Endothelial cell of umbilical vein (primary cell): ENCODE measurements around the gene PSMD14. TPM values are rescaled to one million over a fixed set of nuclear protein-coding genes. Genes with fewer than 3 reads are reported as not detected.

Experiments
- BruUV-seq: library from RNA; stranded (reverse); fragments of 400-500 nt; replicated peaks from 2 replicates; lab custom pipeline; 2021; lab: Mats Ljungman, UMichigan
- CTCF ChIA-PET: fragments of 300-600, 350-600 bp; sonication (Branson Sonifier 250); formaldehyde crosslinking; loops from one replicate; lab custom pipeline; 2021; ENCODE audit warnings: antibody characterized with exemption, inconsistent platforms; lab: Charles Lee
- POLR2A ChIA-PET: fragments of 300-600, 350-600 bp; sonication (Branson Sonifier 250); formaldehyde crosslinking; loops from one replicate; lab custom pipeline; 2021; ENCODE audit warnings: antibody characterized with exemption, inconsistent platforms; lab: Charles Lee
- DNase-seq: peaks from one replicate; pipeline ENCODE4 v3.0.0-alpha.2; 2011; ENCODE audit warnings: low read depth, low spot score
- FAIRE-seq: peaks from 2 replicates; lab custom pipeline; 2011; peaks lifted over from hg19 to GRCh38; lab: Jason Lieb, UNC
- H2AFZ ChIP-seq: 2 replicates; pipeline ENCODE4 v1.6.0; 2012; ENCODE audit warnings: low read depth, low read length, control low read depth, inconsistent platforms
- H3K27ac ChIP-seq: 2 replicates; pipeline ENCODE4 v1.5.1; 2011; ENCODE audit warnings: low read depth, mild to moderate bottlenecking, control low read depth, low read length, moderate library complexity; ENCODE audit not compliant: insufficient read depth
- H3K27me3 ChIP-seq, 2 experiments: 2 replicates each; pipeline versions ENCODE4 v1.6.0 to v1.6.1; 2011; ENCODE audit warnings: low read length in 2 of 2, mixed read lengths in 1 of 2; ENCODE audit not compliant: control insufficient read depth in 2 of 2, insufficient read depth in 2 of 2
- H3K36me3 ChIP-seq, 2 experiments: 2 replicates in 1 of 2; 3 replicates in 1 of 2; pipeline ENCODE4 v1.5.1; 2011; ENCODE audit warnings: low read length in 2 of 2, mild to moderate bottlenecking in 1 of 2, moderate library complexity in 1 of 2; ENCODE audit not compliant: control insufficient read depth in 2 of 2, insufficient read depth in 2 of 2; ENCODE audit errors: extremely low read depth in 1 of 2
- H3K4me1 ChIP-seq: 3 replicates; pipeline ENCODE4 v1.5.1; 2011; ENCODE audit warnings: mild to moderate bottlenecking, low read length; ENCODE audit not compliant: control insufficient read depth, insufficient read depth; ENCODE audit errors: extremely low read depth
- H3K4me2 ChIP-seq: 2 replicates; pipeline ENCODE4 v1.6.1; 2011; ENCODE audit warnings: low read length, control low read depth, mixed read lengths; ENCODE audit not compliant: insufficient read depth
- H3K4me3 ChIP-seq, 3 experiments: fragments of 200-600 bp in 1 of 3; sonication (generic), shearing (Covaris generic) in 1 of 3; replicated peaks in 1 of 3; 2 replicates each; pipeline ENCODE4 v1.5.1; 2011 to 2016; ENCODE audit warnings: control low read depth in 3 of 3, low read length in 3 of 3, mild to moderate bottlenecking in 2 of 3, inconsistent platforms in 1 of 3, low read depth in 1 of 3, moderate library complexity in 1 of 3; ENCODE audit not compliant: insufficient read depth in 1 of 3
- H3K79me2 ChIP-seq: 2 replicates; pipeline ENCODE4 v1.6.0; 2012; ENCODE audit warnings: low read length, inconsistent platforms; ENCODE audit not compliant: control insufficient read depth, insufficient read depth
- H3K9ac ChIP-seq: replicated peaks from 2 replicates; pipeline ENCODE3; 2011; ENCODE audit warnings: low read length, control low read depth; ENCODE audit not compliant: insufficient read depth; ENCODE audit errors: extremely low read depth
- H3K9me1 ChIP-seq: replicated peaks from 3 replicates; pipeline ENCODE4 v1.6.0; 2011; ENCODE audit warnings: mild to moderate bottlenecking, low read length; ENCODE audit not compliant: control insufficient read depth, insufficient read depth; ENCODE audit errors: extremely low read depth
- H3K9me3 ChIP-seq: replicated peaks from 2 replicates; pipeline ENCODE4 v1.5.1; 2012; ENCODE audit warnings: low read length, inconsistent platforms; ENCODE audit not compliant: control insufficient read depth, insufficient read depth
- H4K20me1 ChIP-seq: replicated peaks from 2 replicates; pipeline ENCODE3; 2011; ENCODE audit warnings: mild to moderate bottlenecking, low read length; ENCODE audit not compliant: control insufficient read depth, insufficient read depth; ENCODE audit errors: extremely low read depth
- EZH2 ChIP-seq: IDR thresholded peaks from 2 replicates; pipeline ENCODE4 v1.6.1; 2012; ENCODE audit warnings: borderline replicate concordance, low read depth, mild to moderate bottlenecking, moderate library complexity, low read length, inconsistent platforms; ENCODE audit not compliant: severe bottlenecking
- FOS ChIP-seq: IDR thresholded peaks from 2 replicates; pipeline ENCODE4 v1.6.1; 2011; ENCODE audit warnings: mild to moderate bottlenecking, low read length, moderate library complexity, borderline replicate concordance; ENCODE audit not compliant: insufficient read depth
- GATA2 ChIP-seq: IDR thresholded peaks from 2 replicates; pipeline ENCODE4 v1.7.0; 2011; ENCODE audit warnings: low read depth, mild to moderate bottlenecking, moderate library complexity, mixed read lengths, low read length; ENCODE audit not compliant: insufficient read length, insufficient read depth
- JUN ChIP-seq: IDR thresholded peaks from 2 replicates; pipeline ENCODE4 v1.6.1; 2011; ENCODE audit warnings: borderline replicate concordance, low read depth; ENCODE audit not compliant: insufficient read length, insufficient read depth
- MYC ChIP-seq: IDR thresholded peaks from one replicate; pipeline ENCODE4 v1.6.1; 2011; ENCODE audit warnings: mild to moderate bottlenecking, low read depth, low read length
- POLR2A ChIP-seq: IDR thresholded peaks from 2 replicates; pipeline ENCODE4 v1.6.1; 2012; ENCODE audit warnings: low read depth, mild to moderate bottlenecking, control low read depth, low read length
- POLR2AphosphoS5 ChIP-seq: IDR thresholded peaks from 2 replicates; pipeline ENCODE4 v1.6.1; 2012; ENCODE audit warnings: low read depth, mild to moderate bottlenecking, control low read depth, low read length, moderate library complexity; ENCODE audit not compliant: insufficient read depth
- dilution Hi-C: fragments of 300-500 bp; cut with MboI; formaldehyde crosslinking; loops from one replicate; pipeline ENCODE4 v1.15.0; 2019; ENCODE audit warnings: low sequenced_read_pairs; ENCODE audit not compliant: extremely low pct_ligation_motif_present
- intact Hi-C: fragments of 100-400 bp; cut with micrococcal nuclease; formaldehyde crosslinking; loops from one replicate; pipeline ENCODE4 v1.10.0; 2022
- polyA plus RNA-seq, 4 experiments: library from polyadenylated mRNA; depleted of rRNA in 3 of 4; stranded (reverse) in 3 of 4; unstranded in 1 of 4; fragments of >200 nt; gene quantifications; 2 replicates each; pipeline versions ENCODE4 v1.2.1 to v1.2.3, GENCODE V29; 2011 to 2012; ENCODE audit warnings: missing spikeins in 1 of 4
- total RNA-seq: library from RNA; stranded (reverse); gene quantifications from 2 replicates; pipeline ENCODE4 v1.2.3, GENCODE V29; 2021
- TF ChIP-seq, protein P1 (sequence below): IDR thresholded peaks from 2 replicates; pipeline ENCODE4 v1.6.1; 2011; ENCODE audit not compliant: insufficient read depth, insufficient read length
- TF ChIP-seq, protein P2 (sequence below), 2 donors: IDR thresholded peaks; 1 replicate in 1 of 2; 2 replicates in 1 of 2; pipeline ENCODE4 v1.5.1; 2011; ENCODE audit warnings: low read length in 2 of 2, mild to moderate bottlenecking in 2 of 2, moderate library complexity in 2 of 2, control low read depth in 1 of 2, inconsistent platforms in 1 of 2, low read depth in 1 of 2; ENCODE audit not compliant: insufficient read depth in 1 of 2; ENCODE audit errors: extremely low read depth in 1 of 2

Gene PSMD14
- total and polyA plus RNA-seq, 2 donors (not counting 3 experiments of a cell fraction or from before 2014, with no cell fraction given) = 47.6 to 85.4 TPM

DNA sequence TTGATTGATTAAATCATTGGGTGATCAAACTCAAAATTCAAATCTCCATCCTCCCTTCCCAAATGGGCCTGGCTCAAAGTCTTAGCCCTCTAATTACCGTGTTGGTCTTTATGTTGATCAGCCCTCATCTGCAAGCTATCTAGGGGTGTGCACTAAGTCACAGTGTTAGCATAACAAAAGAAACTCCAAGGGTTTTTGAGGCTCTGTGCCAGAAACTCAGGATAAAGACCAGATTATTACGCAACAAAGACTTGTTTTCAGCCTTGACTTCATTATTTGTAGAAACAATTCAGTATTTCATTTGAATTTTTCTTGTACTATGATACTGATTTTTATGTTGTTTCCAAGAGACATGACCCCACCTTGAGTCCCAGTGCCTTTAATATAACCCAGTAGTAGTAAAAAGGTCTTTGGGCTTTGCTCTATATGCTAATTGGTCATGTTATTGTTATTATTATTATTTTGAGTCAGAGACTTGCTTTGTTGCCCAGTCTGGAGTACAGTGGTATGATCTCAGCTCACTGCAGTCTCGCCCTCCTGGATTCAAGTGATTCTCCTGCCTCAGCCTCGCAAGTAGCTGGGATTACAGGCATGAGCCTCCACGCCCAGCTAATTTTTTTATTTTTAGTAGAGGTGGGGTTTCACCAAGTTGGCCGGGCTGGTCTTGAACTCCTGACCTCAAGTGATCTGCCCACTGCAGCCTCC is 13.9 kb downstream of the PSMD14 start:
- FAIRE-seq (no peak), DNase-seq (no peak)
- no peaks in the 10 kb centered on the region for H3K27me3 ChIP-seq
- peaks cover 95% of the 10 kb centered on the region for H3K79me2 ChIP-seq
- ChIA-PET CTCF (interaction anchor here (1.2 kb wide), 1 partner anchor 9 kb away, joined by 3 read pairs; no protein-coding TSS in a partner anchor), POLR2A (no interaction called here)
- no peak overlapping the region for H3K4me2 ChIP-seq
- TF ChIP-seq, protein P1, sequence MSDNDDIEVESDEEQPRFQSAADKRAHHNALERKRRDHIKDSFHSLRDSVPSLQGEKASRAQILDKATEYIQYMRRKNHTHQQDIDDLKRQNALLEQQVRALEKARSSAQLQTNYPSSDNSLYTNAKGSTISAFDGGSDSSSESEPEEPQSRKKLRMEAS = no peak
- no peak overlapping the region for H3K4me3 ChIP-seq
- intact Hi-C loops = no loop called here
- no peaks in the 10 kb centered on the region for H3K9me3 ChIP-seq
- H4K20me1 ChIP-seq = peaks cover 6% of the 10 kb centered on the region
- dilution Hi-C loops = no loop called here
- no TSS peak for BruUV-seq
- H3K36me3 ChIP-seq = peaks cover 3 to 17% of the 10 kb centered on the region in 2 experiments
- H3K27ac ChIP-seq = no peak overlapping the region
- H2AFZ ChIP-seq = no peak overlapping the region
- H3K4me1 ChIP-seq = no peaks in the 10 kb centered on the region
- H3K9me1 ChIP-seq = no peaks in the 10 kb centered on the region
- H3K9ac ChIP-seq = no peak overlapping the region

DNA sequence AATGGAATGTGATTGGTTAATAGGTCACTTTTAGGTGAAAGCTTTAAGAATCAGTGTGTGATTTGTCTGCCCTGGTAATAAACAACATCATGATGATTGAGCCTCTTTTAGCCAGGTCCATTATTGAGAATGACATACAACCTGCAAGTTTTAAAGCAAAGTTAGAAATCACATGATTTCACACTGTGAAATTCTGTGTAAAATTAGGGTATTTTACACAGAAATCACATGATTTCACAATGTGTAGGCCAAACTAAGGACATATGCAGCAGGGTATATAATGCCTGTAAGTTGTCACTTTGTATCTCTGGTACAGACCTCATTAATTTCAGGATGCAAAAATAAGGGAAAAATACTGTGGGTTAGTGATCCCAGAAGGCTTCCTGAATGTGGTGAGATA is 16.7 kb downstream of the PSMD14 start:
- ChIA-PET CTCF (no interaction called here), POLR2A (no interaction called here)
- intact Hi-C loops = no loop called here
- Histone ChIP-seq H3K9me1 (no peaks in the 10 kb centered on the region), H3K27me3 (no peaks in the 10 kb centered on the region), H2AFZ (no peak overlapping the region), H3K4me2 (no peak overlapping the region), H3K9me3 (no peaks in the 10 kb centered on the region), H4K20me1 (peaks cover 6% of the 10 kb centered on the region), H3K4me3 (no peak overlapping the region), H3K4me1 (no peaks in the 10 kb centered on the region), H3K36me3 (peaks cover 3 to 13% of the 10 kb centered on the region in 2 experiments), H3K9ac (no peak overlapping the region), H3K27ac (no peak overlapping the region), H3K79me2 (peaks cover 93% of the 10 kb centered on the region)
- no peak for TF ChIP-seq POLR2A
- TF ChIP-seq GATA2 = no peak
- TF ChIP-seq, protein P1 = no peak
- TF ChIP-seq POLR2AphosphoS5 = no peak
- no peak for TF ChIP-seq MYC
- TF ChIP-seq FOS = no peak
- TF ChIP-seq, protein P2, sequence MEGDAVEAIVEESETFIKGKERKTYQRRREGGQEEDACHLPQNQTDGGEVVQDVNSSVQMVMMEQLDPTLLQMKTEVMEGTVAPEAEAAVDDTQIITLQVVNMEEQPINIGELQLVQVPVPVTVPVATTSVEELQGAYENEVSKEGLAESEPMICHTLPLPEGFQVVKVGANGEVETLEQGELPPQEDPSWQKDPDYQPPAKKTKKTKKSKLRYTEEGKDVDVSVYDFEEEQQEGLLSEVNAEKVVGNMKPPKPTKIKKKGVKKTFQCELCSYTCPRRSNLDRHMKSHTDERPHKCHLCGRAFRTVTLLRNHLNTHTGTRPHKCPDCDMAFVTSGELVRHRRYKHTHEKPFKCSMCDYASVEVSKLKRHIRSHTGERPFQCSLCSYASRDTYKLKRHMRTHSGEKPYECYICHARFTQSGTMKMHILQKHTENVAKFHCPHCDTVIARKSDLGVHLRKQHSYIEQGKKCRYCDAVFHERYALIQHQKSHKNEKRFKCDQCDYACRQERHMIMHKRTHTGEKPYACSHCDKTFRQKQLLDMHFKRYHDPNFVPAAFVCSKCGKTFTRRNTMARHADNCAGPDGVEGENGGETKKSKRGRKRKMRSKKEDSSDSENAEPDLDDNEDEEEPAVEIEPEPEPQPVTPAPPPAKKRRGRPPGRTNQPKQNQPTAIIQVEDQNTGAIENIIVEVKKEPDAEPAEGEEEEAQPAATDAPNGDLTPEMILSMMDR (IDR thresholded peaks at IDR 0.05; ENCODE audit: extremely low read depth in 1 of 2, insufficient read depth in 1 of 2, low read depth in 1 of 2, low read length in 2 of 2) = no peak
- no peak for TF ChIP-seq JUN
- no peak for TF ChIP-seq EZH2
- DNase-seq (no peak), FAIRE-seq (no peak)
- BruUV-seq = no TSS peak
- dilution Hi-C loops = no loop called here
